ENCODE results near the gene KLHL6.

KLHL6 gene

DNA sequence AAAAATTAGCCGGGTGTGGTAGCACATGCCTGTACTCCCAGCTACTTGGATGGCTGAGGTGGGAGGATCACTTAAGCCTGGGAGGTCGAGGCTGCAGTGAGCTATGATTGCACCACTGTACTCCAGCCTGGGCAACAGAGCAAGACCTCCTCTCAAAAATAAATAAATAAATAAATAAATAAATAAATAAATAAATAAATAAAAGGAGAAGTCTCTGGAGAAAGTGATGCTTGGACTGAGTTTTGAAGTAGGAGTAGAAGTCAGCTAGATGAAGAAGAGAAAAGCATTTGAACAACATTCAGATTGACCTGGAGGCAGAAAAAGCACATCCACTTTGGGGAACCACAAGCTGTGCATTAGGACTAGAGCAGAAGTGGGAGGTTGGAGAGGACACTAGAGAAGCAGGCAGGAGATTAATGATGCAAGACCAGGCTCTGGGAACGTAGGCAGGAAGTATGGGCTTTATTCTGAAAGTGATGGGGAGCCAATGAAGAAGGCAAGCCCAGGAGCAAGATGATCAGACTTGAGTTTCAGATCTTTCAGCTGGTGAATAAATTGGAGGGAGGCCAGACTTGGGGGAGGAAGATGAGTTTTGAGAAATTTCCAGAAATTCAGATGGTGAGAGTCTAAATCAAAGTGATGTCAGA is 48.7 kb downstream of the KLHL6 start:
- DNase-seq (ENCODE audit: low spot score): no peak

DNA sequence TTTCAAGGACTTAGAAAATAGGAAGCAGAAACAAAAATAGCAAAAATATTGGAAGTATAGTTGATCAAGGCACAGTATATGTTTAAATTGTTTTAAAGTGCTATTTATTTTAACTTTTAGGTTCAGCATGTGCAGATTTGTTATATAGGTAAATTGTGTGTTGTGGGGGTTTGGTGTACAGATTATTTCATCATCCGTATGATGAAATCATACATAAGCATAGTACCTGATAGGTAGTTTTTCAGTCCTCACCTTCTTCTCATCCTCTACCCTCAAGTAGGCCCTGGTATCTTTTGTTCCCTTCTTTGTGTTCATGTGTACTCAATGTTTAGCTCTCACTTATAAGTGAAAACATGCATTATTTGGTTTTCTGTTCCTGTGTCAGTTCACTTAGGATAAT is 50.9 kb downstream of the KLHL6 start:
- no peak for DNase-seq (ENCODE audit: low spot score)

DNA sequence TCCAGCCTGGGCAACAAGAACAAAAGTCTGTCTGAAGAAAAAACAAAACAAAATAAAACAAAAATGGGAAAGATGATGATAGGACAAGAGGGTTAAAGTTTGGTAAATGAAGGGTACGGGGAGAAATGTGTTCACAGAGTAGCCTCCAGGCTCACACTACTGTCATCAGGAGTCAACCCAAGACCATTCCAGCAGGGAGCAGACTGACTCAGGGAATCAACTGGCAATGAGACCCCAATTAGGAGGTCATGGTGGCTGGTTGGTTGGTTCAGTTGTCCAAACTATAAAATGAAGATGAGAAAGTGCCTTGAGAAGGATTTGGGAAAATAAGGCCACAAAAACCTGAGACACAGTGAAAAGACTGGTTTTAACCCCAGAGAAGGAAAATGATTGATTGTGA is 51.8 kb downstream of the KLHL6 start:
- no peak for DNase-seq (ENCODE audit: low spot score)

DNA sequence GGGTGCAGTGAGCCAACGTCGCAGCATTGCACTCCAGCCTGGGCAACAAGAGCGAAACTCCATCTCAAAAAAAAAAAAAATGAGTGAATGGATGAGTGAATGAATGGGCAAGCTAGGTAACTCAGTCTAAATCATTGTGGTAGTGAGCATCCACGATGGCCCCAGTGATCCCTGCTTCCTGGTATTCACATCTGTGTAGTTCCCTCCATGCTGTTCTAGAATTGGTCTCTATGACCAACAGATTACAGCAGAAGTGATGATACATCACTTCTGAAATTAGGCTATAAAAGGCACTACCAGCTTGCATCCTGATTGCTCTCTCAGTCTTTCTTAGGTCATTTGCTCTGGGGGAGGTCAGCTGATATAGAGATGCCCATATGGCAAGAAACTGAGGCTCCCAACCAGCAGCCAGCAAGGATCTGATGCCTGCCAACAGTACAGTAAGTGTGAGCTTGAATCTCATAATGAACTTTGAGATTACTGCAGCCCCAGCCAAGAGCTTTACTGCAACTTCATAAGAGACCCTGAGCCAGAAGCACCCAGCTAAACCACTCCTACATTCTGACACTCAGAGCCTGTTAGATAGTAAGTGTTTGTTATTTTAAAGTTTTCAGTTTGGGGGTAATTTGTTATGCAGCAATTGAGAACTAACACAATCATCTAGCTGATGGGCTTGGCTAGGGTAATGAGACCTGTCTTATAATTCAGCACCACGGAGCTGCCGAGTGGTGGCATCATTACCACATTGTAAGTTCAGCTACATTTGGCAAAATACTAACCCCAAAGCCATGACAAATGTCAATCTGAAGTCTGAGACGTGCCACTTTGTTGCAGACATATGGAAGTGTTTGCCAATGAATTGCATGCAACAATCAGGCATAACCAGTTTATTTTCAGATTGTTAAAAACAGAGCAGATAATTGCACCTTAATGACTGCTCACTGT is 53.0 kb downstream of the KLHL6 start:
- no peak for DNase-seq (ENCODE audit: low spot score)

DNA sequence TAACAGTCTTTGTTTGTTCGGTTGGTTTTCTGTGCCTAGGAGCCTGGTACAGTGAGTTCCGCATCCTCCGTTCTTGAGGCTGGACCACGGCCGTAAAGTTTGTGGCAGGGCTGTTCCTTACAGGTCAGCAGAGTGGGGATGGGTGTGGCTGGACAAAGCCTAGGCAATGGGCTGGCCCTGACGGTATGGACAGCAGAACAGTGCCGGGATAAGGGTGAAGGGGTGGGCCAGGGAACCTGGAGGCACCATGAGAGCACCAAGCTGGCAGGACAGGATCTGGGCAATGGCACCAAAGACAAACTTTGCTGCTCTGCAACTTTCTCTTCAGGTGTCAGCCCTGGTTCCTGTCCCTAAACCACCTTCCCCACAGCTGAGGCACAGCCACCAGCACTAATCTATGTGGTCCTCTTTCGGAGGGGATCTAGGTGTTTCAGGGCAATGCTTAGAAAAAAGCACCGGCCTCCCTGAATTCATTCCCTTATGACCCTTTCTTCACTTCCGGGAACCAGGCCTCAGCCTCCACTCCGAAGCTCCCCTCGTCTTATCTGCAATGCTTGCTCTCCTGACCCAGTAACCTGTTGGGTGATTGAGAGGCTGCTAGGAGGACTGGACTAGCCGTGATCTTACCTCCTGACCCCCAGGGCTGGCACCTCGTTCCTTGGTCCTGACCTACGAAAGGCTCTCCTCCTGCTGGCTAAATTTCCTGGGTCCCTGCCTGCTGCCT is 54.4 kb downstream of the KLHL6 start:
- no peak for DNase-seq (ENCODE audit: low spot score)

DNA sequence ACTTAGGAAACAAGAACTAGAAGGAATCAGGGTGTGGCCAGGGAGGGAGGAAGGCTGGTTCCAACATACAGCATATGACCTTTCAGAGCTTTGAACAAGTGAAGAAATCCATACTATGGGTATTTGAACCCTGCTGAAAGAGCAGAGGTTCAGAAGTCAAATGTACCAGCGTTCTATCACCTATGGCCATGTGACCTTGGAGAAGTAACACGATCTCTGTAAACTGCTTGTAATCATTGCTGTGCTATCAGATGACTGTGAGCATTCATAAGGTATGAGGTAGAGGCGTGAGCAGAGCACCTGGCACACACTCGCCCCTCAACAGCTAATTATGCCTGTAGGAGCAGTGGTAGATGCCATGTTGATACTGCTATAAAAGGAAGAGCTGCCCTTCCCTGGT is 55.2 kb downstream of the KLHL6 start:
- no peak for DNase-seq (ENCODE audit: low spot score)

DNA sequence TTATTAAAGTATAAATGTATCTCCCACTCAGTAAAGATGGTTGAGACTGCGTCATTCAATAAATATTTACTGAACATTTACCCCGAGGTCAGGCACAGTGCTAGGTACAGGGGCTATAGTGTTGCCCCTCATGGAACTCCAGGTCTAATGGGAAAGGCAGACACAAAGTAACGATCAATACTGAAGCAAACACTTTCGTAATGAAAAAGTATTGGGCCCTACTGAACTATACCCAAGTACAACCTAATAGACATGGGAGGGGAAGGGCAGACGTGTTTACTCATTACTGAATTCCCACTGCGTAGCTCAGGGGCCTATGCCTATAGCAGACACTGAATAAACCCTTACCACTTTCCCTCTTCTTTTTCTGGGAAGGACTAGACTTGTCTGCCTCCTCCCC is 56.9 kb downstream of the KLHL6 start:
- DNase-seq (ENCODE audit: low spot score): no peak

DNA sequence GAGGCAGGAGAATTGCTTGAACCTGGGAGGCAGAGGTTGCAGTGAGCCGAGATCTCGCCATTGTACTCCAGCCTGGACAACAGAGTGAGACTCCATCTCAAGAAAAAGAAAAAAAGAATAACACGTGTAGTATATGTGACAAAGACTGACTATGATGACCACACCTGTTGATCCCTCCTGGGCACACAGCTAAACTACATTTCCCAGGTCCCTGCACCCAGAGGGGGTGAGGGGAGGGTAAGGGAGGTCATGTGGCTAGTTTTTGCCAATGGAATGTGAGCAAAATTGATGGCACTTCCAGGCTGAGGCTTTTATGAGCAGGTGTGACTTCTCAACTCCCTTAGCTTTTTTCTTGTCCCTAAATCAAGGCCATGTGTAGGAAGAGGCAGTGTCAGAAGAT is 58.2 kb downstream of the KLHL6 start:
- DNase-seq (ENCODE audit: low spot score): no peak

DNA sequence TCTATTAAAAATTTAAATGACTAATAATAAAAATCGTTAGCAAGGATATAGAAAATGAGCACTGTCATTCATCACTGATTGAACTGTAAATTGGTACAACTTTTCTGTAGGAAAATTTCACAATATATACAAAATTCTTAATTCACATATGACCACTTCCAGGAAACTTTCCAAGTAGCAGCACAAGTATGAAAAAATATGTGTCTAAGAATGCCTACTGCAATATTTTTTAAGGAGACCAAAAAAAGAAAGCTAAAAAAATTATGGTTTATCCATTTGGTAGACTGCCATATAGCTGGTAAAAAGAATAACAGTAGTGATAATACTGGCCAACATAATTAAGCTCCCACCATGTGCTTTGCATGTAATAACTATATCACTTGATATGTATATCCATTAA is 59.2 kb downstream of the KLHL6 start:
- DNase-seq (ENCODE audit: low spot score): no peak

DNA sequence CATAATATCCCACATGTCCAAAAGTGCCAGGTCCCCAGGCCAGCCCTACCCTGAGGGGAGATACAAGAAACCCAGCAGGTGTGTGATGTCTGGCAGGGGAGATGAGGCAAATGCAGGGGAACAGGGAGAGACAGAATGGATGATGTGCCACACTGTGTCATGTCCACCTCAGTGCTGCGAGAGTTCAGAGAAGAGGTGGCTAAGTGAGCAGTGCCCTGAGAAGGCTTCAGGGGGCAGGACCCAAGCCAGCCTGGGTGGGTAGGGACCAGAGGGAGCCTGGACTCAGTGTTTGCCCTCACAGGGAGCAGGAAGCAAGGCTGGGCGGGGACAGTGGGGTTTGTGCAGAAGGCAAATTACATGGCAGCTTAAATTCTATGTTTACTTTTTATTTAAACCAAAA is 61.2 kb downstream of the KLHL6 start:
- DNase-seq (ENCODE audit: low spot score): no peak

DNA sequence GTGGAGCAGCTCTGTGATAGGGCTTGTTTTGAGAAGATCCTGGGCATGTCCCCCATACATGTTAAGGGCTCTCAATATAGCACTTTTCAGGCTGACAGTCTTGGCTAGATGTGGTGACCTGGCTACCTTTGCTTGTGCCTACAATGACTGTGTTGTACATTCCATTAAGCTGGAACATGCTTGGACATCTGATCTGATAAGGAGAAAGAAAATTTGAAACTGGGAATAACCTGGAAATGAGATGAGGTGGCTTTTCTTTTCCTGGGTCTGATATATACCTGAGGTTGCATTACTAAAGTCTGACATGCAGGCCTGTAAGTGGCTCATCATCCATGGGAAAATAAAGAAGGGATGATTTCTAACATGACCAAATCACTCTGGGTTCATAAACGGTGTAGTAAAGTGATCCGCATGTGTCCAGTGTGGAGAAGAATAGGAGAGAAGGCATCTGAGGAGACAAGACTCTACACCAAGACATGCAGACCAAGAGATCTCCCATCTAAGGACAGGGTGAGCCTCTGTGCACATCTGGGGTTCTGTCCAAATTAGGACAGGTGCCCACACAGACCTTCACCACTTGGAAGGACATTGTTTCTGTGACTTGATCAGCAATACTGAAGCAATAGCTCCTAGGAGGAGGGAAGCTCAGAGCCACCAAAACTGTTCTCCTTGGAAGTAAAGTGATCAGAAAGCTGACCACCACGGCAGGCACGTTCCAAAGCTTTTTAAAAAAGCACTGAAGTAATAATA is 62.0 kb downstream of the KLHL6 start:
- DNase-seq (ENCODE audit: low spot score): no peak

DNA sequence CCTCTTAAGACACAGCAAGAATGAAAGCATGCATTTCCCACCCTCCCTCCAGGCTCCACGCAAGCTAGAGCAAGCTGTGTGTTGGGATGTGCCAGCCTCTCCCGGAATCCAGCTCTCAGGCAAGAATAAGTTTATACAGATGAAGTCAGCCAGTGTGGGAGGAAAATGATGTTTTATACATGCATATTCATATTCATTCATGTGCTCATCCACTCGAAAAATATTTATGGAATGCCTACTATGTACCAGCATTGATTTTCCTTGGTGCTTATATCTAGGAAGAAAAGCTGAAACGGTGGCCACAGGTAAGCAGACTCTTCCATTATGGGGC is 62.7 kb downstream of the KLHL6 start:
- no peak for DNase-seq (ENCODE audit: low spot score)

DNA sequence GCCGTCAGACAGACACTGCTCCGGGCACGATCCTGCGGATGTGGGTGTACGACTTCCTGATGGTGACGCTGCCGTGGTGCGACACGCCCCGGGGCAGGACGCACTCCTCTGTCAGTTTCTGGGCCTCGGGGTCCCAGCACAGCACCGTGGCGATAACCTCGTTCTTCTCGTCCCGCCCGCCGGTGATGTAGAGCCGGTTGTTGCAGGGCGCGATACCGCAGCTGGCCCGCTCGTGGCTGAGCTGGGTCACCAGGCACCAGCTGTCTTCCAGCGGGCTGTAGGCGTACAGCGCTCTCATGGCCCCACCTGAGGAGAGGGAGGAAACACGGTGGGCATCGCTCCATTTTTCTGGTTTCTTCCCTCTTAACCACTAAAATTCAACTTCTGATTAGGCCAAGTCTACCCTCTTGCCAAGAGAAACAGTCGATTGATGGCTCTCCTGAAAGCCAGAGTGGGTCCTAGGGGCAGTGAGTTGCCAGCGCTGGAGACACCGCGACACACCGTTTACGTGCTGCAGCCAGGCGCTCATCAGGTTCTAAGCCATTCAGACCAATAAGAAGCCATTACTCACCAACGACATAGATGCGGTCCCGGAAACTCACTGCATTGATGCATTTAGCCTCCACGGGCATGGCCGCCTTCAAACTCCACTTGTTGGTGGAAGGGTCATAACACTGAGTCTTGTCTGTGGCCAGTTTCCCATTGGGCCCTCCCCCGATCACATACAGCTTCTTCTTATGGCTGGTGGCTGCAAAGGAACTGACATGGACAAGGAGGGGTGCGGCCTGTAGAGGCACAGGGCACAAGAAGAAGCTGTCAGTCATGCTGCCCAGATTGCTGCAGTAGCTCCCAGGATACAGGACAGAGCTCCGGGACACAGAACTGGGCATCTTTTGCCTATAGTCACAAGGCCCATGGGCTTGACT is 63.3 kb downstream of the KLHL6 start:
- no peak for DNase-seq (ENCODE audit: low spot score)

DNA sequence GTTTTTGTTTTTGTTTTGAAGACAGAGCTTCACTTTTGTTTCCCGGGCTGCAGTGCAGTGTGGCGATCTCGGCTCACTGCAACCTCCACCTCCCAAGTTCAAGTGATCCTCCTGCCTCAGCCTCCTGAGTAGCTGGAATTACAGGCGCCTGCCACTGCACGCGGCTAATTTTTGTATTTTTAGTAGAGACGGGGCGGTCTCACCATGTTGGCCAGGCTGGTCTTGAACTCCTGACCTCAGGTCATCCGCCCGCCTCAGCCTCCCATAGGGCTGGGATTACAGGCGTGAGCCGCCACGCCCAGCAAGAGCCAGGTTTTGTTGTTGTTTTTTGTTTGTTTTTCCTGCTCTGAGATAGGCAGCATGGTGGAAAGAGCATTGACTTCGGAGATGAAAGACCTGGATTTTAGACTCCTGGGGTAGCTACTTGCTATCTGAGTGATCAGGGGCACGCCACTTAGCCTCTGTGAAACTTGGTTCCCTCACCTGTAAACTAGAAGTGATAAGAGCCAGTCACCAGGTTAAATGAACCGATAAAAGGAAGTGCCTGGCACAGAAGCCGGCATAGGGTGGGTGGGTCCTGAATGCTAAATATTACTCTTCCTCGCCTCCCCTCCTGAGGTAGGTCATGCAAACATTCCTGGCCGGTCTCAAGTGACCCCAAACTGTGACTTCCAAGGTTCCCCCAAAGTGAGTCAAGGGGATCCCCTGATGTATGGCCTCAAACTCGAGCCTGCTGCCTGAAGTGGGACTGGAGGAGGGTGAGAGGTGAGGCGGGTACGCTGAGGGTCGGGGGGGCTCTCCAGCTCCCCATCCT is 64.2 kb downstream of the KLHL6 start:
- DNase-seq (ENCODE audit: low spot score): no peak

DNA sequence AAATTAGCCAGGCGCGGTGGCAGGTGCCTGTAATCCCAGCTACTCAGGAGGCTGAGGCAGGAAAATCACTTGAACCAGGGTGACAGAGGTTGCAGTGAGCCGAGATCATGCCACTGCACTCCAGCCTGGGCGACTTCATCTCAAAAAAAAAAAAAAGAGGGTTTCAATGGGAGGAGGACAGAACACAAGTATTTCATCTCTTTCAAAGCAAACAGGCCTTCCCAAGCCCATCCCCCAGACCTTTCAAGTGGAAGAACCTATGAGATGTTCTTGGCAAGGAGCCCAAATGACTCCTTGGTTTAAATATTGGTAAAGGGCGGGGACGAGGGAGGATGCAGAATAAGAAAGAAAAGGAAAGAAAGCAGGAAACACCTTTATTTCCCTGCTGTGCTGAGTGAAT is 64.9 kb downstream of the KLHL6 start:
- no peak for DNase-seq (ENCODE audit: low spot score)

DNA sequence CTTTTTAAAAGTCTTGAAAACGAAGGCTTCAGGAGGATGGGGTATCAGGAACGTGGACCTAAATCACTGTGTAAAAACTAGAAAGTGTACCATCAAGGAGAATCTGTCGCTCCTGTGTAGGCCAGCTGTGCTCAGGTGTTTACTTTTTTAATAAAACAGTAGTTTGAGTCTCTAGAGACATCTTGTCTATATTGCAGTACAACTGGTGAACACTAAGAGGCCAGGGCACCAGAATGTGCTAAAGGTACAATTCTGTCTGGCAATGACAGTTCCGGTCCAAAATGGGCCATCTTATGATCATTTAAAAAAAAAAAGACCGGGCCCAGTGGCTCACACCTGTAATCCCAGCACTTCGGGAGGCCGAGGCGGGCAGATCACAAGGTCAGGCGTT is 65.3 kb downstream of the KLHL6 start:
- no peak for DNase-seq (ENCODE audit: low spot score)

DNA sequence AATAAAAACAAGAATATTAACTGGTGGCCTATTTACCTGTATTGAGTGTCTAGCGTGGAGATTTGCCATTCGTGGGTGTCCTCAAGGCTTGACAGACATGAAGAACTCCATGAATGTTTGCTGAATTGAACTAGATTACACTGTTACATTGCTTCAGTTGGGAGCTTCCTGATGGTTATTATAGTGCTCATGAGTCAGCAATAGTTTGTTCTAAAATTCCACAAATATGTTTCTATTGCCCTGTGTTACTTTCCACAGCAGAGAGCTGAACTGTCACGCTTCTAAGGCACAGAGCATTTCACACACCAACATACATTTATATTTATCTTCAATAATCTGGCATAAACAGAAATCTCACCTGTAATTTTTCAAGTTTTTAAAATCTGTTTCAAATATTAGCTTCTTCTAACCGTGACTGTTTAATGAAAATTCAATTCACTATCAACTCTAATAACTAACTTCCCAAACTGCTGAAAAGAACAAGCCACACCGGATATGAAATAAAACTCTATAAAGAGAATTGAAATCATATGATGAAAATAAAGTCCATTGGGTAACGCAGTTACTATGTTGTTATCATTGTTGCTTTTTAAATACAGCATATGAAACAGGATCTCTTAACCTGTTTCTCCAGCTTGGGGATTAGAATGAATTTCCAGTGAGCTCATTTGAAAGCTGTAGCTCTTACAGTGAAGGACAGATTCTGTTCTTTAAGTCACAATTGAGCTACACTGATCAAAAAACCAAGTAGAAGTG is 65.9 kb downstream of the KLHL6 start:
- no peak for DNase-seq (ENCODE audit: low spot score)

DNA sequence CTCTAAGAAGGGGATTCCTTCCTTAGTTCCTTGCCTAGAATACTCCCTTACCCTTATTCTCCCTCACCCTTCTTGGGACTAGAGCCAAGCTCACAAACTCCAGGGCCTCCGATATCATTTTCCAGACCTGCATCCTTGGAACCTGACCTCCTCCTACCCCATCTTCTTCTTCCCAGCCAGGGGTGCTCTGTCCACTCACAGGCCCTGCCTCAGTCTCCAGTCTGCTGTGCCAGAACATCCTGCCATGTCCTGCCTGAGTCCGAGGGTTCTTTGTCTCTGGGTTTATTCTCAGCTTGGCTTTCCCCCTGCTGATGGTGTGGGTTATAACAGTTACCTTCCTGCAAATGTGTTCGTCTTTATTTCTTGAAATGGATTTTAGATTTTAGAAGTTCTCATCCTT is 67.2 kb downstream of the KLHL6 start:
- DNase-seq (ENCODE audit: low spot score): no peak

DNA sequence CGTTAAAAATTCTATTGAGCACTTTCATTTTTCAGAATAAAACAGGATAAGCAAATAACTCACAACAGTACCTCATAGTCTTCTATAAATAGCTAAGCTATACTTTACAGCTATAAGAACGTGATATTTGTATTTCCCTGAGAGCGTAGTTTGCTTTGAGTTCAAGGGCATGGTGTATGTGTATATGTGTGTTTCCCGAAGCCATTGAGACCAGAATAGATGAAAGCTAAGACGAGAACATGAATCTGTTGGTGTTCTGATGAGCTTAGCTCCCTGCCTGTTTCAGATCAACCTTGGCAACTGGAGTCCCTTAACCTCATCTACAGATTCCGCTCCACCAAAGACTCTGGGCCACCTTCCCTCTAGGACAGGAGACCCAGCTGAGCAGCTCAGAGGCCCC is 67.6 kb downstream of the KLHL6 start:
- no peak for DNase-seq (ENCODE audit: low spot score)

DNA sequence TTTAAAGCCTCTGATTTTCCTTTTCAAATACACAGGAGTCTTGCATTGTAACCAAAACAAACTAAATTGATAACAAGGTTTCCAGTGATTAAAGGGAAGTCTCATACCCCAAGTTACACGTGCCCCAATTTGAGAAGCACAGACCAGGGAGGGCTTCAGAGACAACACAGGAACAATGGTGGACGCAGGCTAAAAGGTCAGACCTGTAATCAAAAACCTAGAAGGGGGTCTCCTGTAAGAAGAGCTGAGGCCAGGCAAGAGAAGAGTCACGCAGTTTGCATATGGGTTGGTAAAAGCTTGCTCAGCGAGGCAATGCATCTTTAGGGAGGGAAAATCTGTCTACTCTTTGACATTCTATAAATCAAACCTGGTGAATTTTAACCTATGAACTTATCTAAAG is 68.5 kb downstream of the KLHL6 start:
- DNase-seq (ENCODE audit: low spot score): no peak

Measured in activated CD4-positive, alpha-beta T cell treated with anti-CD3 and anti-CD28 coated beads, Interleukin-2, Interleukin-4, amounts not matched to agents 100 ng/mL and 50 ng/mL, durations not matched to agents 16 hours and 8 hours (primary cell).